NCI-H2081 treated with DMSO at 0.1 percent for 48 hours (cell line): ENCODE data around the gene GPR160.

Source experiments
- DNase-seq: peaks from one replicate; lab custom pipeline; 2025; lab: John Stamatoyannopoulos, UW

GPR160 gene

DNA sequence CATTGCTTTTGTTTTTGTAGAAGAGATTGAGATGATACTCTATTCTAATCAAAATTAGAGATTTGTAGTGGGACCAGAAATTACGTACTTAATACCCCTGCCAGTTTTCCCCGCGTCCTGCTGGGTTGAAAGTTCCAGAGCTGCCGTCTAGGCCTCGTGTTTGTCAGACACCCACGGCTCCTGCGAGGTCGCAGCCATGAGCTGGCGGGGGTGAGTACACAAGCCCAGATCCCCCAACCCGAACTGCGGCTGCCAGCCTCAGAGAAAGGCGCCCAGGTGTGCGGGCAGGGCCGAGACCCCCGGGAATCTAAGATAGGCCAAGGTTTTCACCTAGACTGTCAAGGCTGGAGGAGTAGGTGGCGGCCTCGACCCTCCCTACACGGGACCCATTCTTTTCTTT lies 26.3 kb downstream of the GPR160 start:
- DNase-seq: no peak

DNA sequence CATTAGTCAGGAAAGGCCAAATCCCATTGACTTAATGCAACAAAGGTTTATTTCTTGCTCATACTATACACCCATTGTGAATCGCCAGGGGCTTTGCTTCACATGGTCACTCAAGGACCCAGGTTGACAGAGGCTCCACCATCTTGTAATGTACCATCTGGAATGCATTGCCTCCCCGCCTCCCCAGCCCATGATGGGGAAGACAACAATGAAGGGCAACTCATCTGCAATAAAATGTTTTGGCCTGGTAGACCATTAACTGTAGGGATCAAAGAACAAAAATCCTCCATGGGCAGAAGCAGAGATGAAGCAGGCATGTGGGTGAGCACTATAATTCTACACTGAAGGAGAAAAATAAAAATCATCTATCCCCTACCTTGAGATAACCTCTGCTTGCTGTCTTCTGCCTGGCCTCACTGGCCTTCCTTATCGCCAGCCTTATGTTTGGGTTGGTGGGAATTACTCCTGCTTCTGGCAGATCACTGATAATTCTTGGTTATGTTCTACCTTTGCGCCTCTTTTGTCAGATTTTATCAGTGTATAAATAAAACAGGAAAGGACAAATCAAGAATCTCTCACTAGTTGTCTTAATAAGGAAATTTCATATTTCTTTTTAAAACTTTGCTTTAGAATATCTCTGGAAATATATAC lies 37.8 kb downstream of the GPR160 start:
- no peak for DNase-seq

DNA sequence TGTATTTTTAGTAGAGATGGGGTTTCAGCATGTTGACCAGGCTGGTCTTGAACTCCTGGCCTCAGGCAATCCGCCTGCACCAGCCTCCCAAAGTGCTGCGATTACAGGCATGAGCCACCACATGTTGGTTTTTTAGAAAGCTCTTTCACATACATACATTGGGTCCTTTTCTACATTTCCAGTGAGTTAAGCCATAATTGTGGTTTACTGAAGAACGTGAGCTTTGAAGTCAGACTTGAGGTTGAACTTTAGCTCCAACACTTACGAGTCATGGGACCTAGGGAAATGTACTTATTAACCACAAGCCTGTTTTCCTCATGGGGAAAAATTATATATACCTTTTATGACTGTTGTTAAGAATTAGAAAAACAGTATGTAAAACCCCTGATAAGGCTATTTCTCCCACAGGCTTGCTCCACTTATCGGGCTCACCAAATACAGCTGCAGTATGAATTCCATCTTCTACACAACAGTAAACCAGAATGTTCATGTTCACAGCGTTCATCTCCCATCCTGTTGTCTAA lies 39.0 kb downstream of the GPR160 start:
- no peak for DNase-seq

DNA sequence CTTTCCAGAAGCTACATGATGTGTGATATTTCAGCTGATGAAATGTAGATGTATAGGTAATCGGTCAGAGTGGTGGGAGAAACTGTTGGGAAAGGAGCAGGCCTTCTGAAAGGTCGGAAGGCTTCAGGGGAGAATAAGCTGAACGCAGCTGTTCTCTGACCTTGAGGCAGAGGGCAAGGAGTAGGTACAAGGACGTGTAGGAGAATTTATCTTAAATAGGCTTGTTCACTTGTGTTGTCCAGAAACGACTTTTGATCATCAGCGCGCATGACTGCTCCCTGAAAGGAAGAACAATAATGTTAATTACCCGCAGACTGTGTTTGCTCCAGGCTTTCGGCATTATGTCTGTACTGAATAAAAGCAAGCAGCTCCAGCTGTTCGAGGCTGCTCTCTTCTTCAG lies 39.6 kb downstream of the GPR160 start:
- no peak for DNase-seq

DNA sequence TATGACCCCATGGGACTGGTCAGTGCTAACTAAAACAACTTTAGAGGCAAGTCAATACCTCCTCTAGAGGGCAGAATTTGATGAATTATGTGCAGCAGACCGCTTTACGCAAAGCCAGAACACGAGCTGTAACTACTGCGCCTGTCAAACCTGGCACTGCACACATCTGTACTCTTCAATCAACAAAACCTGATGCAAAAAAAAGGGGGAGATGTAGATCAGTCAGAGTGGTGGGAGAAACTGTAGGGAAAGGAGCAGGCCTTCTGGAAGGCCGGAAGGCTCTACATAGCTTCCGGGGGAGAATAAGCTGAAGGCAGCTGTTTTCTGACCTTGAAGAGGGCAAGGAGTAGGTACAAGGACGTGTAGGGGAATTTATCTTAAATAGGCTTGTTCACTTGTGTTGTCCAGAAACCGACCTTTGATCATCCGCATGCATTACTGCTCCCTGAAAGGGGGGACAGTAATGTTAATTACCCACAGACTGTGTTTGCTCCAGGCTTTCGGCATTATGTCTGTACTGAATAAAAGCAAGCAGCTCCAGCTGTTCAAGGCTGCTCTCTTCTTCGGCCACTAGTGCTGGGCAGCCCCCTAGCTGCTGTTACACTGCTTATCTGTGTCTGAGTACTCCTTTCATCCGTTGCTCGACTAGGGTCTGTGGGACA lies 41.0 kb downstream of the GPR160 start:
- no peak for DNase-seq

DNA sequence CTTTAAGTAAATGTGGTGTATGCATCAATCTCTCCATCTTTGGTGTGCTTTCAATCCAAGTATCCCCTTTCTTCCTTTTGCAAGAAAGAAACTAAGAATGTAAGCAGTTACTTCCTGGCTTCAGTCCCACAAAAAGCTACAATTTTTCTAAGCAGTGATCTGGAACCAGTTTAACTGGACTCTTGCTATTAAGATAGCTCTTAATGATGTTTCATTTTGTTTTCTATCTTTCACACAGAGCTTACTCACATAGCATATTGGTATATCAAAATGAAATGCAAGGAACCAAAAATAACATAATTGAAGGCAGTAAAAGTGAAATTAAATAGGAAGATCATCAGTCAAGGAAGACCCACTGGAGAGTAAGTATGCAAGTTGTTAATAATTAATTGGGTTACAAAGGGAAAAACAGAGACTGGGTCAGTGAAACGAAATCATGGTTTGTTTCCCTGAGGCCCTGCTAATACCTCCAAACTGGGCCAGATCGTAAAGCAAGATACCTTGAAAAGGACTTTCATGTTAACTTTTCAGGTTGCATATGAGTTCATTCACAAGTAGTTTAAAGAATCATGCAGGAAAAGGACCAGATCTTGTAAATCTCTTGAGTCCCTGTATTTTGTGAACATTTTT lies 41.9 kb downstream of the GPR160 start:
- no peak for DNase-seq

DNA sequence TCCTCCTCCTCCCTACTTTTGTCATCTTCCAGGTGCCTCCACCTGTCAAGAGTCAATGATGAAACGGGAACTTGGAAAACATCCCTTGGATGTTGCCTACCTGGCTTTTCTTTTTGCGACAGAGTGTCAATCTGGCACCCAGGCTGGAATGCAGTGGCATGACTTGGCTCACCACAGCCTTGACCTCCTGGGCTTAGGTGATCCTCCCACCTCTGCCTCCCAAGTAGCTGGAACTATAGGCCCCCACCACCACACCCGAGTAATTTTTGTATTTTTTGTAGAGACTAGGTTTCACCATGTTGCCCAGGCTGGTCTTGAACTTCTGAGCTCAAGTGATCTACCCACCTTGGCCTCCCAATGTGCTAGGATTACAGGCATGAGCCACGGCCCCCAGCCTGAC lies 42.8 kb downstream of the GPR160 start:
- DNase-seq: no peak

DNA sequence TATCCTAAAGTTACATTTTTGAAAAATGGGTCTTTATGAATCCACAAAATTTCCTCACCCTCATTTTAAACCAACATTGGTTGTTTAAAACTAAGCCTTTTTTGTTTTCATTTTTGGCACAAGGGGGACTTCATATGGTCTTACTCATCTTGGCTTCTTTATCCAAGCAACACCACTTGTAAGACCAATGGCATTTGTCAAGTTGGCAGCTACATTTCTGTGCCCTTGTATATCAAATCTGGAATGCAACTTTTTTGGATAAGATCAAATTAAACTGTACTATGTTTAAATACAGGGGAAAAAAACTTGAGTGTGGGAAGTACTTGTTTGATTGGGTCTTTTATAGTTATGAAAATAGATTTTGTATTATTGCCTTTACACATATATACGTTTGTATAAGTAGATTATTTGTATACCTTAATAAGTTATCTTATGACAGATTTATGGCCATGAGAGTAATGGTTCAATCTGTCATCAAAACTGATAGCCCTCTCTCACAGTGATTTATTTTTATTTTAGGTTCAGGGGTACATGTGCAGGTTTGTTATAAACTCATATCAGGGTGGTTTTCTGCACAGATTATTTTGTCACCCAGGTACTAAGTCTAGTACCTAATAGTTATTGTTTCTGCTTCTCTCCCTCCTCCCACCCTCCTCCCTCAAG lies 43.4 kb downstream of the GPR160 start:
- DNase-seq: no peak

DNA sequence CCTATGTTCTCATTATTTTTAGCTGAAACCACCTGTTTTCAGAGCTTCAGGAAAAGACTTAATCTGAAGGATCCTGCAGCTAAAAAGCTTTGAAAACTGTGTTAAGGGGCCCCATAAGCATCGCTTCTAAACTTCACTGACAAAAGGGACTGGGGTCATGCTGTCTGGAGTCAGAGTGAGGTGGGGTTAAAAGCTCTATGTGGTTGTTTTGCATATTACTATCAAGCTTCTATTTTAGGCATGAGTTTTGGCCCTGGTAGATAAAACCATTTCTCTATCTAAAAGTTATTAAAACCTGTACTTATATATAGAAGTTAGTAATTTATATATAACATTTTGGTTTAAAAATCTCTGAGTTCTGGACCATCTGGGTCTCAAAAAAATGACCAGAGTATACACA lies 45.5 kb downstream of the GPR160 start:
- no peak for DNase-seq

DNA sequence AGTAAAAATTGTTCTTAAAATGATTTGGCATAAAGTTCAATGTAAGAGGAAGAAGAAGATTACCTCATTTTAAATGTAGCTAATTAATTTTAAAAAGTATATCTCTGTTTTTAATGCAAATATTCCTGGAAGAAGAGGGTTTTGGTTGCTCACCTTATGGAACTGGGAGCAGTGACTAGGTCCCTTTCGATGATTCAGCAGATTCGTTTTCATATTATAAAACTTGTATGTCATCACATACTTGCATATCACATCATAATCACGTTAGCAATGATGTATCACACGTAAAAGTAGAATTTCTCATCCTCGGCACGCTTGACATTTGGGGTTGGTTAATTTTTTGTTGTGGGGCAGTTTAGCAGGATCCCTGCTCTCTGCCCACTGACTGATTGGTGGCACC lies 47.6 kb downstream of the GPR160 start:
- no peak for DNase-seq

DNA sequence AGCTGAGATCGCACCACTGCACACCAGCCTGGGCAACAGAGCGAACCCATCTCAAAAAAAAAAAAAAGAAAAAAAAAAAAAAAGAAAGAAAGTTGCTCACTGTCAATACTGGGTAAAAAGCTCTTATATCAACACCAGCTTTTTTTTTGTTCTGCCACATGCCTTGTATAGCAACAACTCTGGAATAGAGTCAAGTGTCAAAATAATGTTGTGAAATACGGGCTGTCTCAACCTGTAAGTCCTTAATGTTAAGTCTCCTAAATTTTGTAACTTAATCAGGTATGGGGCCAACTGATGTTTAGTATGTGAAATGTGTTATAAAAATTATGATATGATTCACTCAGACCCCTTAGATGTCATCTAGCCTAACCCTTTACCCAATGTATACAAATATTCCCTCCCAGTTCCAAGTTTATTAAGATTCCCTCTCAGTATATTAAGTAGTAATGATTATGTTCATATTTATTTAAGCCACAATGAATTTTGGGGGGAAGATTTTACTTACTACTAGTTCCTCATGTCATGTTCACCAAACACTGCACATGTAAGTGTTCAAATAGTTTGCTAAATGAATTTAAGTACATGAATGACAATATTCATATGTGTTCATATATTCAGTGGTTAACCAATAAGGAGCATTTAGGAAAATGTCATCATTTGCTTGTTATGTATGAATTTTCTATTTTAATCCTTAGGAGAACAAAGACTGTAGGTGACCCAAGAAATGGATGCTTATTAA lies 52.2 kb downstream of the GPR160 start:
- no peak for DNase-seq

DNA sequence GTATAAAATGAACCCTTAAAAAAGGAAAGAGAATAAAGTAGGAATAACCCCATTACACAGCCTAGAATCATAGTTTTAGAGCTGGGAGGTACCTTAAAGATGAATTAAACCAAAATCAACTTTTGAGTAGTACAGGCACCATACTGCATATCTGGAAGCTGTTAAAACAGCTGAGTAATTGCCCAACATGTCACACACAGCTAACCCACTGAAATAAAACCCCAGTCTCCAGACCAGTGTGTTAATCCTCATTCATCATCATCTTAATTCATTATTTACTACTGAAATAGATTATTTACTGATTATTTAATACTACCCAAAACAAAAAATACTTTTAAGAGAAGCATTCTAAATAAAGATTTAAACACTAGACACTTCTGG lies 52.8 kb downstream of the GPR160 start:
- no peak for DNase-seq

DNA sequence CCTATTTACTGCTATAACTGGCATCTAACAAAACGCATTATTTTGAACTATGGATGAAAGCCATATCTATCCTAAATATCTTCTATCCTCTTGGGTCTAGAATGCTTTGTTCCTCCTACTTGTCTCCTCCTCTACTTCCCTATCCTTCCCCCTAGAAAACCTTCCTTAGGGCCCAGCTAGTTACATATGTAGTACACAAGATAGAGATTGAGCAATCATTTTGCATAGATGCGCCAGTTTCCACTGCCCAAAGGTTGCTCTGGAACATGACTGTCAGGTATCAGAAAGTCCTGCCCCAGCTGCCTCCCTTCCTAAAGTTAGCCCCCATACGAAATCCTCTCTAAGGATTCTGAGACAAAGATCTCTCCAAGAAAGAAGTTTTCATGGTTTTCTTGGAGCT lies 55.1 kb downstream of the GPR160 start:
- DNase-seq: no peak

DNA sequence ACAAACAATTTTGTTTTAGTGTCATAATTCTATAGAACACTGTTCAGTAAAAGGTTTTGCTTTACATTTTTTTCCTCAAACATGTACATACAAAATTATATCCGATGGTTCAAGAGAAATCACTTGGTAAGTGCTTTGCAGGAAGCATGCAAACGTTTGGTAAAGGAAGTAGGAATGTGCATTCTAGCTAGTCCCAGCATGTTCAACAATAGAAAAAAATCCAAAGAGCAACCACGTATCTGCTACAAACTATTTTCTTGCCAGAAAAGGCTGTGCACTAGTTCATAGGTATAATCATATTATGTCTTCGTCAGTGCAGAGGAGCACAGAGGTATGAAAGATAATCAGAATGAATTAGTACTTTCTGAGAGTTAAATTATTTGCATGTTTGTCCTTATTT lies 58.0 kb downstream of the GPR160 start:
- no peak for DNase-seq

DNA sequence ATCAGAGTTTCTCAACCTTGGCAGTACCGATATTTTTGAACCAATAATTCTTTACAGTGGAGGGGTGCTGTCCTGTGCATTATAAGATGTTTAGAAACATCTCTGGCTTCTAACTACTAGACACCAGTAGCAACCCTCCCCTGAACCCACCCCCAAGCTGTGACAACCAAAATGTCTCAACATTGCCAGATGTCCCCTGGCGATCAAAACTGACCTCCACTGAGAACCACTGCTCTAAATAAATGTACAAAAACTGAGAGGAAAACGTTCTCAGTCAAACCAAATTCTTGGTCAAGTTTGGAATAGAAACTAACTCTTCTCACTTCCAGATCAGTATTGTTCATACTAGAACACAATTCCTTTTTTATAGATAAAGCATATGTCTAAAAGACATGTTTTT lies 58.5 kb downstream of the GPR160 start:
- DNase-seq: no peak

DNA sequence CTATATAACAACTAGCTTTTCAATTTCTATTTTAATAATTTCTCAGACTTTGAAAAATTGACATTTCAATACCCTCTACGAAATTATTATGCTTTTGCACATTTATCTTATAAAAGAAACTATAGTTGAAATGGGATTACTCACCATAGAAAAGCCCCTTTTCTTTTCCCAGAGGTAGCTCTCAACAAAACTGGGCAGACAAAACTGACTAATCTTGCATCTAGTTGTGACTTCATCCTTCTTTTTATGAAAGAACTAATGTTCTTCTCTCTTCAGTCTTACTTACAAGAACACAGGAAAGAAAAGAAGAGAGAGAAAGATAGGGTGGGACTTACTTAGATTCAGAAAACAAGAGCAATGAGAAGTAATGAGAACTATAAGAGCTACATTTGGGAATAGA lies 61.0 kb downstream of the GPR160 start:
- DNase-seq: no peak

DNA sequence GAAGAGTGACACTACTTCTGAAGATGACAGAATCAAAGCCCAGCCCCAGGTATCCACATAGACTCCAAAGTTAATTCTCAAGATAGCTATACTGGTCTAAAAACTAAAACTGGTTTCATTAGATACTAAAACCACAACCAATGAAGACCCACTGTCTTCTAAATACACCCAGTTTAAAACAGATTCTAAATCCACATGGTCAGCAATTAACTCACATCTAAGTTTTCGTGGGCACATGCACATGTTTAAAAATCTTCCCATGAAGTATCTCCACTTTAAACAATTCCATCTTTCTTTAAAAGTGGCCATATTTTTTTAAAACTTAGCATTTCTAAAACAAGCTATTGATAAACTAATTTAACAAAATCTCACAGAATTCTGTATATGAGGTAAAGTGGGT lies 63.1 kb downstream of the GPR160 start:
- no peak for DNase-seq

DNA sequence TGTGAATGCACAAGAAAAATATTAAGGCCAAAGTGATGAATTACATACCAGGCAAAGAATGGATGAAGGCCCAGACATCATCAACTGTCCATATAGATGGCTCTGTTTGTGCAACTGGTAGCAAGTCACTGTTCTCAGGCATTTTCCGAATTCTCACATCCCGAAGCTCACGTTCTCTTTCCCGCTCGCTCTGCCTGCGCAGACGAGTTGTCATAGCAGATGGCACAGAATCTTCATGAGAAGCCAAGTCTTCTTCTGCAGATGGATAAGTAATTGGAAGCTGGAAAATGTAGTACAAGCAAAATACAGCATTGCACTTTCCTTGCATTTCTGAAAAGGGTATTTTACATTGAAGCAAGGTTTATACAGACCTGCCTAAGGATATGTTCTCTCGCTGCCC lies 64.6 kb downstream of the GPR160 start:
- no peak for DNase-seq

DNA sequence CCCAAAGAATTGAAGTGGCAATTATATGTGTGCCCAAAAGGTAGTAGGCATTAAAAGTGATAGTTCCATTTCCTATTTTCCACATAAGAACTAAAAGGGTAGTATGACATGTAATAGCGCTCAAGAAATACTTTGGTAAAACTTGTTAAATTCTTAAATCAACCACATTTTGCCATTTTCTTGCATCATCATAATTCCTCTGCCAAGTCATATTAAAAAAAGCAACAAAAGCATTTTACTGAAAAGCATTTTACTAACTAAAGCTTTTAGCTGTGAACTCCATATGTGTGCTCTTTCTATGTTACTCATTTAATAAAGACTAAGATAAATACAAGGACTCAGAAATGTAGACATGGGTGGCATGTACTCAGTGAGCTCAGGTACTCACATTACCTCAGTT lies 70.1 kb downstream of the GPR160 start:
- no peak for DNase-seq

DNA sequence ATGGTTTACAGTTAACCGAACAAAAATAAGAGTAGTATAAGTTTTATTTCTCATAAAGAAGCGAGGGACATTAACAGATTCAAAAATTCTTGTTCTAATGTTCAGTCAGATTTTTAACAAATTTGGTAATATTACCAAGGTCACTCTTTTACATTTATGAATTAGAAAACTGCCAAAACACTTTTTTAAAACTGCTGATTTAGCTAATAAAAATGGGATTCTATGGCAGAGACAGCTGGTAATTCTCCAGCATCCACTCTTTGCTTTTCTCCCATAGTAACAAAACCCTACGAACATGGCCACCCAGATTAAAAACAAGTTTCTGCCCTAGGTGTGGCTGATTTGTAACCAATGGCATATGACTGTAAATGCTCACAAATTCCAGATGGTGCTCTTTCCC lies 71.2 kb downstream of the GPR160 start:
- DNase-seq: no peak

DNA sequence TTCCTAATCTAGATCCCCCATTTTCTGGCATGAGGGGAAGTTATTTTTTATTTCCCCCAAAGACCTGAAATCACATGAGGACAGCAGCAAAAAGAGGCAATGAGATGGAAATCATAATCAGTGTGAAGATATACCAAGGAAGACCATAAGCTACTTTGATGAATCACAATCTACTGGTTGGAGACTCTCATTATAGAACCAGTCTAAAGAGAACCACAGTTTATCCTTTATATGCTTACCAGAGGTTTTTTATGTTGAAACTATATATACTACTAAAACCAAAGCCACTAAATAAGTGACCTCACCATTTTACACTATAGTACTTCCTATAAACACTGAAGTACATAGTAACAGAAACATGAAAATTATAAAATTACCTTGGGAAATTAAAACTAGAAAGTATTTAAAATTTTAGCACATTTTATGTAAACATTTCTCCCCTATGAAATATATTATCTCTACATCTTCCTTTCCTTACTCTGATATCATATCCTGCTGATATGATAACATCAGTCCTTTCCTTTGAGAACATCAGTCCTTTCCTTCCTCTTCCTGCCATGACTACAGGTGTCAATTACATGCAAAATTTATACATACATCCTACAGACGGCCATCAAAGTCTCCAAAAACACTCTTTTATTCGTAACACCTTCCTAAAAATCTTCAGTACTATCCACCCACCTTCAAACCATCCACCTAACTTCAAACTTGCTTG lies 71.9 kb downstream of the GPR160 start:
- no peak for DNase-seq
